Cerebellar nuclear complex (tissue), 1 donor: ENCODE data around the gene SMIM29.

Source experiments
- DNase-seq, 2 experiments: peaks; one replicate each; lab custom pipeline; 2025; lab: John Stamatoyannopoulos, UW

SMIM29 gene

GRCh38 chr6:34240329-34241248 lies 8.2 kb downstream of the SMIM29 start:
- DNase-seq: no peak

GRCh38 chr6:34239893-34240292 lies 8.9 kb downstream of the SMIM29 start:
- no peak for DNase-seq

DNA sequence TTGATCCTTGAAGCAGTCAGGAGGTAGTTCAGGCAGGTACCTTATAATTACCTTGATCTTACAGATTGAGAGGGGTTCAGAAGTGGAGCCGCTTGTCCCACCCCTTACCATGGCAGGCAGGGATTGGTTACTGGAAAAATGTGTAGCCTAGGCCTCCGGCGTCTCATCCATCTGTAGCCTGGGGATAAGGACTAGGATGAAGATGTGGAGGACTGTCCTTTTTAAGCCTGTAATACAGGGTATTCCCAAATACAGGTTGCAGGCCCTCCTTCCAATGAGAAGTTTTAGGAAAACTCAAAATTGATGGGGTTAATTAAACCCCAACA lies 9.3 kb downstream of the SMIM29 start:
- DNase-seq: no peak

- DNase-seq: no peak
These were observed 10.0 kb downstream of the SMIM29 start for GRCh38 chr6:34238585-34239499.

GRCh38 chr6:34237722-34238584 lies 10.9 kb downstream of the SMIM29 start:
- DNase-seq: no peak

DNA sequence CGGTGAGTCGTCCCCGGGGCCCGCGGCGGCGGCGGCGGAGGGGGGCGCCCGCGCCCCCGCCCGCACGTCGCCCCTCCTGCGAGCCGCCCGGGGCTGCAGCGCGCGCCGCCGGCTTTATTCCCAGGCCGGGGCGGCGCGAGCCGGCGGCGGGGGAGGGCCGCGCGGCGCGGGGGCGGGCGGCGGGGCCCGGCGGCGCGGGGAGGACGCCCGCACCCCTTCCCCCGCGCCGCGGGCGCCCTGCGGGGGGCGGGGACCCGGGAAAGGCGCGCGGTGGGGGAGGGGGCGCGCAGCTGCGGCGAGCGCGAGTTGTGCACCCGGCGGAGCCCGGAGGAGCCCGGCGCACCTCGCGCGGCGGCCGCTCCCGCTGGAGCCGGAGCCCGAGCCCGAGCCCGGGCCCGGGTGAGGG lies 11.5 kb downstream of the SMIM29 start:
- no peak for DNase-seq

- DNase-seq: peak in 1 of 2 experiments; percentile 15
These were observed 12.1 kb downstream of the SMIM29 start, which contains the start of gene HMGA1 for GRCh38 chr6:34236443-34237315. TSS of gene HMGA1 (plus strand) at chr6:34236873. CDS start at chr6:34240781, 3,908 bp downstream.

DNA sequence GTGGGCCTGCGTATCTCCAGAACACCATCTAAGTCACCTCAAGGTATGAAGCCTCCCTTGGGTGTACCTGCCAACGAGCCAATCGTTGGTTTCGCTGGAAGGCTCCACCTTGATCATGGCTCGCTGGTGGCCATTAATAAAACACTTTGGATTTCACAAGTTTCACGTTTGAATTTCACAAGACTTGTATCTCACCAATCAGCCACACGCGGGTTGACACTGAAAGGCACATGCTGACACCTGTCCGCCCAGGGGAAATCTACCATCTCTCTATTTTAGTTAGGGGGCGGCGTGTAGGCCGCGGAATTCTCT lies 12.7 kb downstream of the SMIM29 start:
- no peak for DNase-seq

GRCh38 chr6:34235307-34236130 lies 13.3 kb downstream of the SMIM29 start:
- DNase-seq: no peak

- no peak for DNase-seq
These were observed 14.0 kb downstream of the SMIM29 start for GRCh38 chr6:34234667-34235306.

DNA sequence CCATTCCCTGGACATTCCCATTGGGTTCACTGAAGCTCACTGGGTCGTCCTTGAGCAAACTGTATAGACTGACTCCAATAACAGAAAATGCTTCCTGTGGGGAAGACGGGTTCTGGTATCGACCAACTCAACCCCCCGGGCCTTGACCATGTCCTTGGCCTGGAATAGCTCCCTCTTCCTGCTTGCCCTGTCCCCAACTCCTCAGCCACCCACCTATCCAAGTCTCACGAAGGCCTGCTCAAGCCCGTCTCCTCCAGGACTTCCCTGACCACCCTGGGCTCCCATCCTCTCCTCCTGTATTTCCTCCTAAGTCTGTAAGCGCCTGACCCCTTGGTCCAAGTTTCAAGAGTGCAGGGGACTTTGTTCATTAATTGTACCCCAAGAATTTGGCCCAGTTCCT lies 14.9 kb downstream of the SMIM29 start:
- DNase-seq: no peak

DNA sequence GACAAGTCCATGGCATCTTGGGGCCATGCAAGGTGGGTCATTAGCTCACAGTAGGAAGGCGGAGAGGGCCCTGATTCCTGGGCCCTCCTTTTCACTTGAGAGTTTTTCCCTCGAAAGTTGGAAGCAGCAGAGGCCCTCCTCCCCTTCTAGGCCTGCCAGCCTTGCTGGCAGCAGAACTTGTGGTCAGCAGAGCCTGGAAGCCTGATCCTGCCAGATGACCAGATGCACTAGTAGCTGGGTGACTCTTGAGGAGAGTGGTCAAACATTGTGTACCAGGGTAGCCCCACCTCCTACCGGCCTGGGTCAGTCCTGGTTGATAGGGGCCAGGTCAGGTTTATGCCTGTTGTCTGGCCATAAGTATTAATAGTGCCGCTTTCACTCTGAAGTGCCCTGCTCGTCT lies 15.9 kb downstream of the SMIM29 start:
- no peak for DNase-seq

GRCh38 chr6:34231566-34232336 lies 17.1 kb downstream of the SMIM29 start:
- no peak for DNase-seq

GRCh38 chr6:34230653-34231371 lies 18.0 kb downstream of the SMIM29 start:
- no peak for DNase-seq

GRCh38 chr6:34229877-34230276 lies 18.9 kb downstream of the SMIM29 start:
- DNase-seq: no peak

DNA sequence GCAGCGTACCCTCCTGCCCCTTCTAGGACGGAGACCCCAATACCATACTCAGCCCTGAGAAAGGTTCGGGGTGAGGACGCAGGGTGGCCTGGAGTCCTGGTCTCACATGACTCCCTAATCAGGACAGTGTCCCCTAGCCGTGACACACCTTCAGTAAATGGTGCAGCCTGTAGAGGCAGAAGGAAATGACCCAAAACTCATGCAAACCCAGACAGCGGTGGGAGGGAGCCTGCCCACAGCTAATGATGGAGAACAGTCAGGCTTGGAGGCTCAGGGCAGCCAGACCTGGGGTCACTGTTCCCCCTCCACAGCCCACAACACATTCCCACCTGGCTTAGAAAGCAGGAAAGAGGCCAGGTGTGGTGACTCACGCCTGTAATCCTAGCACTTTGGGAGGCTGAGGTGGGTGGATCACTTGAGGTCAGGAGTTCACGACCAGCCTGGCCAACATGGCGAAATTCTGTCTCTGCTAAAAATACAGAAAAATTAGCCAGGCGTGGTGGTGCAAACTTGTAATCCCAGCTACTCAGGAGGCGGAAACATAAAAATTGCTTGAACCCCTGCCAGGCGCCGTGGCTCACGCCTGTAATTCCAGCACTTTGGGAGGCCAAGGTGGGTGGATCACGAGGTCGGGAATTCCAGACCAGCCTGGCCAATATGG lies 20.9 kb downstream of the SMIM29 start:
- DNase-seq: no peak

- DNase-seq: peak in 1 of 2 experiments; percentile 21
These were observed 21.8 kb downstream of the SMIM29 start for GRCh38 chr6:34226731-34227586.
